SK-N-SH treated with all-trans-retinoic acid at 6 μM for 48 hours (cell line): ENCODE results near the gene HTT-AS.

Experiments used
- TCF4 ChIP-seq: fragments of 250-450 bp; sonication (Bioruptor Pico); IDR thresholded peaks from 2 replicates; pipeline ENCODE4 v1.8.0; 2021; ENCODE audit warnings: mild to moderate bottlenecking, moderate library complexity, borderline replicate concordance
- TOX ChIP-seq: fragments of 250-450 bp; sonication (Bioruptor Pico); IDR thresholded peaks from 2 replicates; pipeline ENCODE4 v1.8.0; 2021; ENCODE audit warnings: mild to moderate bottlenecking, moderate library complexity, borderline replicate concordance
- ZFP3 ChIP-seq: fragments of 250-450 bp; sonication (Bioruptor Pico); IDR thresholded peaks from 2 replicates; pipeline ENCODE4 v1.5.0; 2020; ENCODE audit warnings: mild to moderate bottlenecking, moderate library complexity
- ZFP30 ChIP-seq: fragments of 450-650 bp; formaldehyde crosslinking; IDR thresholded peaks from 2 replicates; pipeline ENCODE4 v1.5.0; 2022; ENCODE audit warnings: mild to moderate bottlenecking, moderate library complexity
- ZNF8 ChIP-seq: fragments of 450-650 bp; formaldehyde crosslinking; IDR thresholded peaks from 2 replicates; pipeline ENCODE4 v1.5.0; 2020; ENCODE audit warnings: mild to moderate bottlenecking, moderate library complexity
- TF ChIP-seq, protein P1 (sequence below): fragments of 250-450 bp; sonication (Bioruptor Pico); IDR thresholded peaks from 2 replicates; pipeline ENCODE4 v1.8.0; 2020; ENCODE audit warnings: mild to moderate bottlenecking, moderate library complexity, borderline replicate concordance
- TF ChIP-seq, protein P2 (sequence below): fragments of 250-450 bp; sonication (Bioruptor Pico); IDR thresholded peaks from 2 replicates; pipeline ENCODE4 v1.5.0; 2020; ENCODE audit warnings: mild to moderate bottlenecking, moderate library complexity

DNA sequence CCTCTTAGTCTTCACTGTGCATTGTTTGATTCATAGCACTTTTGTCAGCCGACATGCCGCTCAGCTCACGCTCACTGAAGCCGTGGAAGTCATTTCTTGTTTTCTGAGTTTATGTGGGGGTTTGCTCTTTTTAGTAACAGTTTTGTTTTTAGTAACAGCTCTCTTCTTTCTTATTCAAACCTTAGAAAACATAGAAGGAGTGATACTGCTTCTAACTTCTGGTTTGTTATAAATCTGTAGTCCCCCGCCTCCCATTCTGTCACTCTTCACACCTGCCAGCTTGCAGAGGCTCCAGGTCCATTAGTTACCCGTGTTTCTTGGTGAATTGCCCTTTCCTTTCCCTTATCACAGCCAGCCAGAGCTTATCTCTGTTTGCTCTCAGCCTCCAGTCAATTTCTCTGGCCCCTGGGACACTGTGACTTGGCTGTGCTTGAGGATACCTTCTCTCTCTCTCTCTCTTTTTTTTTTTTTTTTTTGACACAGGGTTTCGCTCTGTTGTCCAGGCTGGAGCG lies 60.4 kb downstream of the HTT-AS start:
- TF ChIP-seq TCF4 (CRISPR knock-in tag) = no peak
- TF ChIP-seq ZFP3 (CRISPR knock-in tag) = no peak
- TF ChIP-seq, protein P1, sequence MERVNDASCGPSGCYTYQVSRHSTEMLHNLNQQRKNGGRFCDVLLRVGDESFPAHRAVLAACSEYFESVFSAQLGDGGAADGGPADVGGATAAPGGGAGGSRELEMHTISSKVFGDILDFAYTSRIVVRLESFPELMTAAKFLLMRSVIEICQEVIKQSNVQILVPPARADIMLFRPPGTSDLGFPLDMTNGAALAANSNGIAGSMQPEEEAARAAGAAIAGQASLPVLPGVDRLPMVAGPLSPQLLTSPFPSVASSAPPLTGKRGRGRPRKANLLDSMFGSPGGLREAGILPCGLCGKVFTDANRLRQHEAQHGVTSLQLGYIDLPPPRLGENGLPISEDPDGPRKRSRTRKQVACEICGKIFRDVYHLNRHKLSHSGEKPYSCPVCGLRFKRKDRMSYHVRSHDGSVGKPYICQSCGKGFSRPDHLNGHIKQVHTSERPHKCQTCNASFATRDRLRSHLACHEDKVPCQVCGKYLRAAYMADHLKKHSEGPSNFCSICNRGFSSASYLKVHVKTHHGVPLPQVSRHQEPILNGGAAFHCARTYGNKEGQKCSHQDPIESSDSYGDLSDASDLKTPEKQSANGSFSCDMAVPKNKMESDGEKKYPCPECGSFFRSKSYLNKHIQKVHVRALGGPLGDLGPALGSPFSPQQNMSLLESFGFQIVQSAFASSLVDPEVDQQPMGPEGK (CRISPR knock-in tag) = no peak
- TF ChIP-seq, protein P2, sequence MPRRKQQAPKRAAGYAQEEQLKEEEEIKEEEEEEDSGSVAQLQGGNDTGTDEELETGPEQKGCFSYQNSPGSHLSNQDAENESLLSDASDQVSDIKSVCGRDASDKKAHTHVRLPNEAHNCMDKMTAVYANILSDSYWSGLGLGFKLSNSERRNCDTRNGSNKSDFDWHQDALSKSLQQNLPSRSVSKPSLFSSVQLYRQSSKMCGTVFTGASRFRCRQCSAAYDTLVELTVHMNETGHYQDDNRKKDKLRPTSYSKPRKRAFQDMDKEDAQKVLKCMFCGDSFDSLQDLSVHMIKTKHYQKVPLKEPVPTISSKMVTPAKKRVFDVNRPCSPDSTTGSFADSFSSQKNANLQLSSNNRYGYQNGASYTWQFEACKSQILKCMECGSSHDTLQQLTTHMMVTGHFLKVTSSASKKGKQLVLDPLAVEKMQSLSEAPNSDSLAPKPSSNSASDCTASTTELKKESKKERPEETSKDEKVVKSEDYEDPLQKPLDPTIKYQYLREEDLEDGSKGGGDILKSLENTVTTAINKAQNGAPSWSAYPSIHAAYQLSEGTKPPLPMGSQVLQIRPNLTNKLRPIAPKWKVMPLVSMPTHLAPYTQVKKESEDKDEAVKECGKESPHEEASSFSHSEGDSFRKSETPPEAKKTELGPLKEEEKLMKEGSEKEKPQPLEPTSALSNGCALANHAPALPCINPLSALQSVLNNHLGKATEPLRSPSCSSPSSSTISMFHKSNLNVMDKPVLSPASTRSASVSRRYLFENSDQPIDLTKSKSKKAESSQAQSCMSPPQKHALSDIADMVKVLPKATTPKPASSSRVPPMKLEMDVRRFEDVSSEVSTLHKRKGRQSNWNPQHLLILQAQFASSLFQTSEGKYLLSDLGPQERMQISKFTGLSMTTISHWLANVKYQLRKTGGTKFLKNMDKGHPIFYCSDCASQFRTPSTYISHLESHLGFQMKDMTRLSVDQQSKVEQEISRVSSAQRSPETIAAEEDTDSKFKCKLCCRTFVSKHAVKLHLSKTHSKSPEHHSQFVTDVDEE (CRISPR knock-in tag) = no peak
- no peak for TF ChIP-seq ZFP30
- TF ChIP-seq ZNF8 (CRISPR knock-in tag) = no peak
- no peak for TF ChIP-seq TOX
